ENCODE data around the gene CHMP4B. TPM values are rescaled to one million over a fixed set of nuclear protein-coding genes. Genes with fewer than 3 reads are reported as not detected.

Gene CHMP4B
- total RNA-seq: 101 TPM
- long read RNA-seq, partial matches to known transcripts: 3 of 3 reads
- long read RNA-seq, other reads (novel, unspliced or antisense): 0 of 3 reads

GRCh38 chr20:33810885-33811775 lies at the start of gene CHMP4B:
Gene CHMP4B (plus strand): TSS chr20:33811348. CDS start chr20:33811469, 121 bp downstream.
- peak; percentile 100 for DNase-seq (ENCODE audit: low spot score)
- intact Hi-C loops (cut with DNase I): loop anchor here (2.0 to 5.0 kb wide), 2 partner anchors 181 to 302 kb away; partner anchors contain the start of genes EIF2S2 and RALY

GRCh38 chr20:33761698-33762250 lies 49.4 kb upstream of the CHMP4B start:
- intact Hi-C loops (cut with DNase I): no loop called here

GRCh38 chr20:33765099-33765498 lies 46.0 kb upstream of the CHMP4B start:
- DNase-seq (ENCODE audit: low spot score): no peak
- intact Hi-C loops (cut with DNase I): no loop called here

More at GRCh38 chr20:33761698-33762250, 49.4 kb upstream of the CHMP4B start:
- no peak for DNase-seq (ENCODE audit: low spot score)

GRCh38 chr20:33765592-33765991 lies 45.6 kb upstream of the CHMP4B start:
- intact Hi-C loops (cut with DNase I): no loop called here
- no peak for DNase-seq (ENCODE audit: low spot score)

- intact Hi-C loops (cut with DNase I): no loop called here
- no peak for DNase-seq (ENCODE audit: low spot score)
Observed at GRCh38 chr20:33766686-33767085, 44.5 kb upstream of the CHMP4B start.

- DNase-seq (ENCODE audit: low spot score): no peak
- intact Hi-C loops (cut with DNase I): no loop called here
Observed at GRCh38 chr20:33767777-33768138, 43.4 kb upstream of the CHMP4B start.

- DNase-seq (ENCODE audit: low spot score): no peak
- intact Hi-C loops (cut with DNase I): no loop called here
Observed at GRCh38 chr20:33769043-33769442, 42.1 kb upstream of the CHMP4B start.

GRCh38 chr20:33770005-33770404 lies 41.1 kb upstream of the CHMP4B start:
- intact Hi-C loops (cut with DNase I): no loop called here
- no peak for DNase-seq (ENCODE audit: low spot score)

GRCh38 chr20:33771938-33772337 lies 39.2 kb upstream of the CHMP4B start:
- intact Hi-C loops (cut with DNase I): no loop called here
- DNase-seq (ENCODE audit: low spot score): no peak

GRCh38 chr20:33772439-33772838 lies 38.7 kb upstream of the CHMP4B start:
- no peak for DNase-seq (ENCODE audit: low spot score)
- intact Hi-C loops (cut with DNase I): no loop called here

- intact Hi-C loops (cut with DNase I): no loop called here
- no peak for DNase-seq (ENCODE audit: low spot score)
Observed at GRCh38 chr20:33773412-33774089, 37.6 kb upstream of the CHMP4B start.

- intact Hi-C loops (cut with DNase I): no loop called here
- no peak for DNase-seq (ENCODE audit: low spot score)
Observed at GRCh38 chr20:33777816-33778215, 33.3 kb upstream of the CHMP4B start.

GRCh38 chr20:33781133-33781532 lies 30.0 kb upstream of the CHMP4B start:
- intact Hi-C loops (cut with DNase I): no loop called here
- no peak for DNase-seq (ENCODE audit: low spot score)

GRCh38 chr20:33781945-33782344 lies 29.2 kb upstream of the CHMP4B start:
- DNase-seq (ENCODE audit: low spot score): no peak
- intact Hi-C loops (cut with DNase I): no loop called here

GRCh38 chr20:33783256-33783655 lies 27.9 kb upstream of the CHMP4B start:
- DNase-seq (ENCODE audit: low spot score): no peak
- intact Hi-C loops (cut with DNase I): no loop called here

- intact Hi-C loops (cut with DNase I): no loop called here
- no peak for DNase-seq (ENCODE audit: low spot score)
Observed at GRCh38 chr20:33783818-33784217, 27.3 kb upstream of the CHMP4B start.

GRCh38 chr20:33784225-33784624 lies 26.9 kb upstream of the CHMP4B start:
- DNase-seq (ENCODE audit: low spot score): no peak
- intact Hi-C loops (cut with DNase I): no loop called here

- intact Hi-C loops (cut with DNase I): no loop called here
- no peak for DNase-seq (ENCODE audit: low spot score)
Observed at GRCh38 chr20:33785503-33785902, 25.6 kb upstream of the CHMP4B start.

GRCh38 chr20:33787253-33787891 lies 23.8 kb upstream of the CHMP4B start:
- no peak for DNase-seq (ENCODE audit: low spot score)
- intact Hi-C loops (cut with DNase I): no loop called here
